Peyer's patch (tissue), 4 donors: Measurements from ENCODE around the gene ACTN4.
"Not testable (repeated sequence)": the region's sequence is repeated elsewhere in the genome, so short reads cannot be mapped to it uniquely, and the experiment has no call there.

Experiments used
- CTCF ChIP-seq, 6 experiments: fragments of 450-650 bp in 4 of 6; fragments of 200-600 bp in 2 of 6; sonication (generic) in 1 of 6; IDR thresholded peaks; one replicate each; pipeline ENCODE4 v1.5.1; 2017 to 2019; ENCODE audit warnings: antibody characterized with exemption in 6 of 6, mild to moderate bottlenecking in 3 of 6, moderate library complexity in 1 of 6
- POLR2A ChIP-seq, 2 donors: fragments of 450-650 bp; IDR thresholded peaks; one replicate each; pipeline ENCODE4 v1.5.1; 2017; ENCODE audit warnings: antibody characterized with exemption in 2 of 2, mild to moderate bottlenecking in 2 of 2, moderate library complexity in 2 of 2

GRCh38 chr19:38761884-38762389, 114.5 kb downstream of the ACTN4 start:
- not testable (repeated sequence) for TF ChIP-seq CTCF, POLR2A (IDR thresholded peaks at IDR 0.05)
